GM18519 (cell line): Measurements from ENCODE around the gene TBX5.
"Not testable (repeated sequence)": the region's sequence is repeated elsewhere in the genome, so short reads cannot be mapped to it uniquely, and the experiment has no call there.

Source experiments
- ATAC-seq: cut with Tn5 transposase; IDR thresholded peaks from one replicate; pipeline ENCODE4 v1.9.1; 2021; ENCODE audit warnings: mild to moderate bottlenecking, moderate library complexity; ENCODE audit not compliant: unreplicated experiment, low FRiP score

TBX5 gene

GRCh38 chr12:114393569-114393968 is 12.4 kb downstream of the TBX5 start:
- no peak for ATAC-seq

- no peak for ATAC-seq
Measured at GRCh38 chr12:114392909-114393308, 13.0 kb downstream of the TBX5 start.

GRCh38 chr12:114391088-114391487 is 14.9 kb downstream of the TBX5 start:
- no peak for ATAC-seq

GRCh38 chr12:114384739-114385138 is 21.2 kb downstream of the TBX5 start:
- ATAC-seq, result no peak

- ATAC-seq, result no peak
Measured at GRCh38 chr12:114381177-114381576, 24.8 kb downstream of the TBX5 start.

- ATAC-seq, result no peak
Measured at GRCh38 chr12:114371733-114372132, 34.2 kb downstream of the TBX5 start.

GRCh38 chr12:114371250-114371649 is 34.7 kb downstream of the TBX5 start:
- ATAC-seq, result no peak

GRCh38 chr12:114368685-114369452 is 37.1 kb downstream of the TBX5 start:
- no peak for ATAC-seq

GRCh38 chr12:114361992-114362391 is 44.0 kb downstream of the TBX5 start:
- ATAC-seq, result no peak

- no peak for ATAC-seq
Measured at GRCh38 chr12:114361545-114361944, 44.4 kb downstream of the TBX5 start.

GRCh38 chr12:114360485-114360884 is 45.5 kb downstream of the TBX5 start:
- no peak for ATAC-seq

GRCh38 chr12:114355389-114356088 is 50.4 kb downstream of the TBX5 start:
- no peak for ATAC-seq

GRCh38 chr12:114349239-114349638 is 56.7 kb downstream of the TBX5 start:
- ATAC-seq, result not testable (repeated sequence)

GRCh38 chr12:114347861-114348260 is 58.1 kb downstream of the TBX5 start:
- ATAC-seq, result no peak

GRCh38 chr12:114344831-114345230 is 61.1 kb downstream of the TBX5 start:
- ATAC-seq, result no peak

- no peak for ATAC-seq
Measured at GRCh38 chr12:114344303-114344663, 61.7 kb downstream of the TBX5 start.

- ATAC-seq, result no peak
Measured at GRCh38 chr12:114343585-114344302, 62.2 kb downstream of the TBX5 start.

GRCh38 chr12:114342656-114343055 is 63.3 kb downstream of the TBX5 start:
- ATAC-seq, result no peak

GRCh38 chr12:114341635-114342034 is 64.3 kb downstream of the TBX5 start:
- ATAC-seq, result no peak

GRCh38 chr12:114340231-114340630 is 65.7 kb downstream of the TBX5 start:
- ATAC-seq, result no peak

- ATAC-seq, result no peak
Measured at GRCh38 chr12:114339626-114340025, 66.3 kb downstream of the TBX5 start.
